NCI-H187 (cell line): Measurements from ENCODE around the gene RACGAP1.
"Not testable (repeated sequence)": the region's sequence is repeated elsewhere in the genome, so short reads cannot be mapped to it uniquely, and the experiment has no call there.

Experiments
- DNase-seq, 2 experiments: peaks; one replicate each; lab custom pipeline; 2025; lab: John Stamatoyannopoulos, UW

The RACGAP1 gene

GRCh38 chr12:50030449-50030848, 5.2 kb upstream of the RACGAP1 start:
- not testable (repeated sequence) for DNase-seq

- no peak for DNase-seq
These were observed 1.4 kb upstream of the RACGAP1 start for GRCh38 chr12:50026691-50027090.

- DNase-seq = no peak
These were observed 498 bp downstream of the RACGAP1 start for GRCh38 chr12:50024805-50025186.

GRCh38 chr12:50024227-50024626, 1.1 kb downstream of the RACGAP1 start:
- DNase-seq = no peak

- no peak for DNase-seq
These were observed 2.4 kb downstream of the RACGAP1 start for GRCh38 chr12:50022903-50023302.

- DNase-seq = no peak
These were observed 4.3 kb downstream of the RACGAP1 start for GRCh38 chr12:50021031-50021430.

GRCh38 chr12:50019524-50019923, 5.8 kb downstream of the RACGAP1 start:
- no peak for DNase-seq

- no peak for DNase-seq
These were observed 6.3 kb downstream of the RACGAP1 start for GRCh38 chr12:50018968-50019367.

GRCh38 chr12:50018154-50018553, 7.1 kb downstream of the RACGAP1 start:
- DNase-seq = no peak

- no peak for DNase-seq
These were observed 7.7 kb downstream of the RACGAP1 start for GRCh38 chr12:50017641-50018040.

- no peak for DNase-seq
These were observed 8.5 kb downstream of the RACGAP1 start for GRCh38 chr12:50016501-50017475.

GRCh38 chr12:50014342-50014741, 11.0 kb downstream of the RACGAP1 start:
- no peak for DNase-seq

GRCh38 chr12:50013361-50014147, 11.7 kb downstream of the RACGAP1 start:
- no peak for DNase-seq

- no peak for DNase-seq
These were observed 18.4 kb downstream of the RACGAP1 start for GRCh38 chr12:50006754-50007442.

GRCh38 chr12:50006280-50006679, 19.0 kb downstream of the RACGAP1 start:
- no peak for DNase-seq

GRCh38 chr12:50005175-50005574, 20.1 kb downstream of the RACGAP1 start:
- no peak for DNase-seq

- DNase-seq = no peak
These were observed 20.6 kb downstream of the RACGAP1 start for GRCh38 chr12:50004696-50005095.

- DNase-seq = no peak
These were observed 21.7 kb downstream of the RACGAP1 start for GRCh38 chr12:50003595-50003994.

GRCh38 chr12:49998453-49998852, 26.8 kb downstream of the RACGAP1 start:
- no peak for DNase-seq

- DNase-seq = no peak
These were observed 35.0 kb downstream of the RACGAP1 start for GRCh38 chr12:49990273-49990672.

- not testable (repeated sequence) for DNase-seq
These were observed 35.9 kb downstream of the RACGAP1 start for GRCh38 chr12:49989400-49989799.

GRCh38 chr12:49987625-49988303, 37.5 kb downstream of the RACGAP1 start:
- DNase-seq = no peak
